Fibroblast of mammary gland (primary cell): Measurements from ENCODE around the gene KIF24.
"Not testable (repeated sequence)": the region's sequence is repeated elsewhere in the genome, so short reads cannot be mapped to it uniquely, and the experiment has no call there.

Experiments
- DNase-seq: peaks from one replicate; pipeline ENCODE4 v3.0.0-alpha.2; 2010; ENCODE audit warnings: low read depth
- H3K4me3 ChIP-seq: 2 replicates; pipeline ENCODE4 v1.5.1; 2011; ENCODE audit warnings: low read depth, mild to moderate bottlenecking, low read length, moderate library complexity; ENCODE audit not compliant: control insufficient read depth
- TF ChIP-seq, protein P1 (sequence below): conservative IDR thresholded peaks from 2 replicates; pipeline ENCODE4 v1.5.1; 2011; ENCODE audit warnings: low read depth, low read length, inconsistent platforms; ENCODE audit not compliant: control insufficient read depth, insufficient read depth

Gene KIF24

GRCh38 chr9:34362614-34363214, 33.6 kb upstream of the KIF24 start:
- DNase-seq: no peak
- H3K4me3 ChIP-seq: no peak overlapping the region
- TF ChIP-seq, protein P1, sequence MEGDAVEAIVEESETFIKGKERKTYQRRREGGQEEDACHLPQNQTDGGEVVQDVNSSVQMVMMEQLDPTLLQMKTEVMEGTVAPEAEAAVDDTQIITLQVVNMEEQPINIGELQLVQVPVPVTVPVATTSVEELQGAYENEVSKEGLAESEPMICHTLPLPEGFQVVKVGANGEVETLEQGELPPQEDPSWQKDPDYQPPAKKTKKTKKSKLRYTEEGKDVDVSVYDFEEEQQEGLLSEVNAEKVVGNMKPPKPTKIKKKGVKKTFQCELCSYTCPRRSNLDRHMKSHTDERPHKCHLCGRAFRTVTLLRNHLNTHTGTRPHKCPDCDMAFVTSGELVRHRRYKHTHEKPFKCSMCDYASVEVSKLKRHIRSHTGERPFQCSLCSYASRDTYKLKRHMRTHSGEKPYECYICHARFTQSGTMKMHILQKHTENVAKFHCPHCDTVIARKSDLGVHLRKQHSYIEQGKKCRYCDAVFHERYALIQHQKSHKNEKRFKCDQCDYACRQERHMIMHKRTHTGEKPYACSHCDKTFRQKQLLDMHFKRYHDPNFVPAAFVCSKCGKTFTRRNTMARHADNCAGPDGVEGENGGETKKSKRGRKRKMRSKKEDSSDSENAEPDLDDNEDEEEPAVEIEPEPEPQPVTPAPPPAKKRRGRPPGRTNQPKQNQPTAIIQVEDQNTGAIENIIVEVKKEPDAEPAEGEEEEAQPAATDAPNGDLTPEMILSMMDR: no peak

GRCh38 chr9:34352957-34353356, 23.9 kb upstream of the KIF24 start:
- H3K4me3 ChIP-seq, DNase-seq: not testable (repeated sequence)

- H3K4me3 ChIP-seq, DNase-seq: not testable (repeated sequence)
These were observed 23.1 kb upstream of the KIF24 start for GRCh38 chr9:34352122-34352652.

DNA sequence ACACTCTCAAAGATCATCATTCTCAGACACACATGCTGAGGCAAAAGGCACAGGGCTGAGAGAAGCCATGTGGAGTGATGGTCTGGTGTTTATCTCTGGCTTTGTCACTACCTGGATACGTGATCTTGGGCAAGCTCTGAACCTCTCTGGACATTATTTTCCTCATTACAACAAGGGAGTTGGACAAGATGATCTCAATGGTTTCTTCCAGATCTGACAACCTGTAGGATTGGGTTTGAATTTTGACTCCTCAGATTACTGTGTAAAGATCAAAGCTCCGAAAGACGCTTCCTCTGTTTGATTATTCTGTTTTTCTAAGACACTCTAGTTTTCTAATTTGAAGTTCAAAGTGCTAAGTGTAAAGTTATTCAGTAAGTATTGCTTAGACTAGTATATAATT, 20.3 kb upstream of the KIF24 start:
- H3K4me3 ChIP-seq: no peak overlapping the region
- no peak for DNase-seq
- TF ChIP-seq, protein P1: no peak

GRCh38 chr9:34347800-34348158, 18.7 kb upstream of the KIF24 start:
- TF ChIP-seq, protein P1: no peak
- no peak for DNase-seq

GRCh38 chr9:34346873-34347799, 18.1 kb upstream of the KIF24 start:
- TF ChIP-seq, protein P1: no peak
- no peak for DNase-seq
- H3K4me3 ChIP-seq: no peak overlapping the region

More at GRCh38 chr9:34347800-34348158, 18.7 kb upstream of the KIF24 start:
- H3K4me3 ChIP-seq: no peak overlapping the region

- TF ChIP-seq, protein P1: no peak
- DNase-seq: no peak
These were observed 14.5 kb upstream of the KIF24 start for GRCh38 chr9:34343605-34344004.

More at GRCh38 chr9:34343605-34344004, 14.5 kb upstream of the KIF24 start:
- H3K4me3 ChIP-seq: no peak overlapping the region
